Lung (tissue), 12 donors: ENCODE data around the gene NR6A1. TPM values are rescaled to one million over a fixed set of nuclear protein-coding genes. Genes with fewer than 3 reads are reported as not detected.

ENCODE experiments used
- ATAC-seq: fragments of 200-7000 bp; cut with Tn5 transposase; one replicate; pipeline ENCODE4 v1.9.1; 2020; ENCODE audit warnings: moderate number of reproducible peaks; ENCODE audit not compliant: insufficient read depth, low FRiP score
- DNase-seq, 3 donors: peaks; one replicate each; pipeline ENCODE4 v3.0.0-alpha.2; 2013 to 2017
- H3K27ac ChIP-seq, 2 donors: one replicate each; pipeline ENCODE4 v1.5.1; 2013; ENCODE audit warnings: mild to moderate bottlenecking in 2 of 2, moderate library complexity in 2 of 2, control low read depth in 1 of 2, inconsistent platforms in 1 of 2, low read depth in 1 of 2, low read length in 1 of 2
- H3K27me3 ChIP-seq, 3 donors: one replicate each; pipeline ENCODE4 v1.5.1; 2013; ENCODE audit warnings: low read length in 2 of 3; ENCODE audit not compliant: control insufficient read depth in 3 of 3, insufficient read depth in 3 of 3
- H3K36me3 ChIP-seq, 4 donors: one replicate each; pipeline ENCODE4 v1.5.1; 2013; ENCODE audit warnings: low read length in 4 of 4, mild to moderate bottlenecking in 1 of 4, moderate library complexity in 1 of 4; ENCODE audit not compliant: control insufficient read depth in 4 of 4, insufficient read depth in 4 of 4
- H3K4me1 ChIP-seq, 5 donors: one replicate each; pipeline ENCODE4 v1.5.1; 2013; ENCODE audit warnings: low read length in 5 of 5, mild to moderate bottlenecking in 2 of 5, moderate library complexity in 1 of 5; ENCODE audit not compliant: control insufficient read depth in 5 of 5, insufficient read depth in 5 of 5
- H3K4me3 ChIP-seq: one replicate; pipeline ENCODE4 v1.5.1; 2013; ENCODE audit warnings: mild to moderate bottlenecking, control low read depth, moderate library complexity
- H3K9ac ChIP-seq, 2 donors: one replicate each; pipeline ENCODE4 v1.5.1; 2013; ENCODE audit warnings: low read length in 2 of 2, control low read depth in 1 of 2; ENCODE audit not compliant: insufficient read depth in 1 of 2
- H3K9me3 ChIP-seq, 4 donors: one replicate each; pipeline ENCODE4 v1.5.1; 2013; ENCODE audit warnings: low read length in 3 of 4, mild to moderate bottlenecking in 1 of 4, moderate library complexity in 1 of 4; ENCODE audit not compliant: control insufficient read depth in 4 of 4, insufficient read depth in 3 of 4
- WGBS, 2 donors: extraction: QIAGEN DNeasy Blood & Tissue Kit; methylation state at CpG; one replicate each; pipeline ENCODE4 v1.1.7; 2013; 5-methylcytosine and 5-hydroxymethylcytosine counted together
- polyA plus RNA-seq, 2 donors: library from polyadenylated mRNA; stranded (reverse); fragments of 200-250 nt; gene quantifications; one replicate each; pipeline ENCODE4 v1.2.1, GENCODE V29; 2013
- total RNA-seq, 2 donors: library from RNA; depleted of rRNA in 1 of 2; stranded (reverse); fragments of >200 nt in 1 of 2; gene quantifications; one replicate each; pipeline ENCODE4 v1.2.1, GENCODE V29; 2014 to 2021
- TF ChIP-seq, protein P1 (sequence below): IDR thresholded peaks from 2 replicates; pipeline ENCODE4 v1.5.1; 2012; ENCODE audit warnings: mild to moderate bottlenecking; ENCODE audit errors: control extremely low read depth, extremely low read depth
- donor health status: control.
- donor health status: control.
- donor health status: Bipolar disorder and iron deficiency.
- donor health status: healthy.
- donor health status: DM: yes; HTN: yes; CAD: no.

Gene NR6A1
- total and polyA plus RNA-seq, 4 donors: 0.94 to 4.0 (median 2.4) TPM

DNA sequence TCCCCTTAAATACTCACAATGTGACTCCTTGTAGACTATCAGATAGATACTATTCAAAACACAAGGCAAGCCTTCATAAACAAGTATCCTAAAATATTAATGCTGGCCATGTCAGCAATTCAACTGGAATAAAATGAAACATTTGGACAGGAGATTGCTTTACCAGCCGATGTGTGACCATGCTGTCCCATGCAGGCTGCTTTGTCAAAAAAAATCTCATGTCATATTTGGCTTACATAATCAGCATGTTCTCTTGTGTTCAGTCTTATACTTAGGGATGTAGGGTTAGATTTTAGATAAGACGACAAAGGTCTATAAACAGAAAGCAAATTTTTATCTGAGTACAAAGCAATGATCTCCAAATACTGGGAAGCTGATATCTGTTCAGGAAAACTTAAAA is 108.5 kb downstream of the NR6A1 start:
- 33 to 48% methylated on average over 2 of the region's 2 CpGs for WGBS, 2 donors
- TF ChIP-seq, protein P1, sequence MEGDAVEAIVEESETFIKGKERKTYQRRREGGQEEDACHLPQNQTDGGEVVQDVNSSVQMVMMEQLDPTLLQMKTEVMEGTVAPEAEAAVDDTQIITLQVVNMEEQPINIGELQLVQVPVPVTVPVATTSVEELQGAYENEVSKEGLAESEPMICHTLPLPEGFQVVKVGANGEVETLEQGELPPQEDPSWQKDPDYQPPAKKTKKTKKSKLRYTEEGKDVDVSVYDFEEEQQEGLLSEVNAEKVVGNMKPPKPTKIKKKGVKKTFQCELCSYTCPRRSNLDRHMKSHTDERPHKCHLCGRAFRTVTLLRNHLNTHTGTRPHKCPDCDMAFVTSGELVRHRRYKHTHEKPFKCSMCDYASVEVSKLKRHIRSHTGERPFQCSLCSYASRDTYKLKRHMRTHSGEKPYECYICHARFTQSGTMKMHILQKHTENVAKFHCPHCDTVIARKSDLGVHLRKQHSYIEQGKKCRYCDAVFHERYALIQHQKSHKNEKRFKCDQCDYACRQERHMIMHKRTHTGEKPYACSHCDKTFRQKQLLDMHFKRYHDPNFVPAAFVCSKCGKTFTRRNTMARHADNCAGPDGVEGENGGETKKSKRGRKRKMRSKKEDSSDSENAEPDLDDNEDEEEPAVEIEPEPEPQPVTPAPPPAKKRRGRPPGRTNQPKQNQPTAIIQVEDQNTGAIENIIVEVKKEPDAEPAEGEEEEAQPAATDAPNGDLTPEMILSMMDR: no peak

DNA sequence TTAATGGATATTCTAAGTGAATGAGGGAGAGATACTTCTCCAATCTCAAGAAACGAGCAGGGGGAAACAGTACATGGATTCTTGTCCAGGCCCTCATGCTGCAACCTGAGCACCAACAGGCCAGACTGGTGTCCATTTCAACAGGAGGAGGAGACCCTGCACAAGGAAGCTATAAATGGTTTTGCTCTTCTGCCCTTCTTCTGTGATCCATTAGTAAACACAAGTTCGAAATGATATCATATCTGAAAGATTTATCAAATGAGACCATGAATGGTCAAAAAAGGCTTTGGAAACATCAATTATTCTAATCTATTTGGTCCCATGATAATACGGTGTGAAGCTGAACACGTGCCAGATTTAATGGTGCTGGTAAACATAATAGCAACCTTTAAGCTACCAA is 109.8 kb downstream of the NR6A1 start:
- Histone ChIP-seq H3K9me3 (no peaks in the 10 kb centered on the region), H3K27ac (no peak overlapping the region), H3K36me3 (no peaks in the 10 kb centered on the region), H3K4me1 (peaks cover 0 to 40% (median 3%) of the 10 kb centered on the region in 5 donors), H3K9ac (peak overlapping the region in 1 of 2 donors; percentile 99), H3K4me3 (no peak overlapping the region), H3K27me3 (no peaks in the 10 kb centered on the region)
- WGBS, 2 donors: 72 to 78% methylated on average over 4 of the region's 4 CpGs
- TF ChIP-seq, protein P1: no peak
- ATAC-seq: no peak
- peak in 2 of 3 donors; percentile 32 to 38 for DNase-seq

More for the DNA sequence above, 108.5 kb downstream of the NR6A1 start:
- H3K4me1 ChIP-seq: peaks cover 0 to 36% (median 3%) of the 10 kb centered on the region in 5 donors
- no peak overlapping the region for H3K27ac ChIP-seq
- no peak overlapping the region for H3K4me3 ChIP-seq
- H3K9ac ChIP-seq: no peak overlapping the region
- H3K36me3 ChIP-seq: no peaks in the 10 kb centered on the region
- peak in 1 of 3 donors; percentile 14 for DNase-seq
- H3K9me3 ChIP-seq: no peaks in the 10 kb centered on the region
- no peaks in the 10 kb centered on the region for H3K27me3 ChIP-seq
- no peak for ATAC-seq

- H3K4me3 ChIP-seq: peak overlapping the region; percentile 11
- H3K9me3 ChIP-seq: no peaks in the 10 kb centered on the region
- H3K27ac ChIP-seq: peak overlapping the region; percentile 49 to 93
- H3K4me1 ChIP-seq: peaks cover 0 to 40% (median 3%) of the 10 kb centered on the region in 5 donors
- peak overlapping the region; percentile 92 to 99 for H3K9ac ChIP-seq
- H3K36me3 ChIP-seq: no peaks in the 10 kb centered on the region
- TF ChIP-seq, protein P1: no peak
- peak; percentile 74 to 93 (median 92) for DNase-seq
- H3K27me3 ChIP-seq: no peaks in the 10 kb centered on the region
- ATAC-seq: no peak
- 1 to 3% methylated on average over 11 of the region's 11 CpGs for WGBS, 2 donors
These were observed 110.7 kb downstream of the NR6A1 start for GRCh38 chr9:124660341-124660801.
